Measurements from ENCODE around the gene XRCC5. TPM values are rescaled to one million over a fixed set of nuclear protein-coding genes. Genes with fewer than 3 reads are reported as not detected.

XRCC5 gene
- total and polyA plus RNA-seq, 10 of the 15 experiments (the other 5 are each of a cell fraction or from before 2014, with no cell fraction given), result 259 to 815 (median 530) TPM

GRCh38 chr2:216114714-216115531, 5.8 kb downstream of the XRCC5 start (continued):
- TF ChIP-seq RUNX3 (IDR thresholded peaks at IDR 0.05; ENCODE audit: low read length) (no peak; the same call in 1 of the 2 replicates), IRF3 (IDR thresholded peaks at IDR 0.05) (no peak), CBX5 (IDR thresholded peaks at IDR 0.05; ENCODE audit: low read depth) (no peak), CBFB (IDR thresholded peaks at IDR 0.05; ENCODE audit: low read depth) (no peak; the same call in 1 of the 2 replicates), POU2F2 (IDR thresholded peaks at IDR 0.05; ENCODE audit: borderline replicate concordance, low read depth, low read length) (0 out of 3 replicates have a peak, but pooled peaks have one; percentile 9), MTA3 (IDR thresholded peaks at IDR 0.05; ENCODE audit: borderline replicate concordance, low read length) (no peak), ZNF687 (IDR thresholded peaks at IDR 0.05) (no peak; the same call in 1 of the 2 replicates), NRF1 (conservative IDR thresholded peaks at IDR 0.05; ENCODE audit: low read depth, low read length) (peak; percentile 98), MLLT1 (IDR thresholded peaks at IDR 0.05) (peak; percentile 69; the same call in 1 of the 2 replicates), E2F4 (IDR thresholded peaks at IDR 0.05; ENCODE audit: low read depth, low read length) (no peak), CHD1 (IDR thresholded peaks at IDR 0.05; ENCODE audit: low read depth, low read length) (peak; percentile 67; the same call in 1 of the 2 replicates), NFIC (IDR thresholded peaks at IDR 0.05; ENCODE audit: low read depth, low read length) (no peak), FOXM1 (IDR thresholded peaks at IDR 0.05; ENCODE audit: low read depth, low read length) (no peak), ZBTB40 (IDR thresholded peaks at IDR 0.05; ENCODE audit: borderline replicate concordance) (no peak)

Measured in GM12878 (cell line).